Endothelial cell of umbilical vein (primary cell): Measurements from ENCODE around the gene TCHP.

Experiments
- JUN ChIP-seq: IDR thresholded peaks from 2 replicates; pipeline ENCODE4 v1.6.1; 2011; ENCODE audit warnings: borderline replicate concordance, low read depth; ENCODE audit not compliant: insufficient read length, insufficient read depth
- MAX ChIP-seq: IDR thresholded peaks from 2 replicates; pipeline ENCODE4 v1.6.1; 2011; ENCODE audit not compliant: insufficient read depth, insufficient read length
- TF ChIP-seq, protein P1 (sequence below), 2 donors: IDR thresholded peaks; 1 replicate in 1 of 2; 2 replicates in 1 of 2; pipeline ENCODE4 v1.5.1; 2011; ENCODE audit warnings: low read length in 2 of 2, mild to moderate bottlenecking in 2 of 2, moderate library complexity in 2 of 2, control low read depth in 1 of 2, inconsistent platforms in 1 of 2, low read depth in 1 of 2; ENCODE audit not compliant: insufficient read depth in 1 of 2; ENCODE audit errors: extremely low read depth in 1 of 2

- TF ChIP-seq, protein P1, sequence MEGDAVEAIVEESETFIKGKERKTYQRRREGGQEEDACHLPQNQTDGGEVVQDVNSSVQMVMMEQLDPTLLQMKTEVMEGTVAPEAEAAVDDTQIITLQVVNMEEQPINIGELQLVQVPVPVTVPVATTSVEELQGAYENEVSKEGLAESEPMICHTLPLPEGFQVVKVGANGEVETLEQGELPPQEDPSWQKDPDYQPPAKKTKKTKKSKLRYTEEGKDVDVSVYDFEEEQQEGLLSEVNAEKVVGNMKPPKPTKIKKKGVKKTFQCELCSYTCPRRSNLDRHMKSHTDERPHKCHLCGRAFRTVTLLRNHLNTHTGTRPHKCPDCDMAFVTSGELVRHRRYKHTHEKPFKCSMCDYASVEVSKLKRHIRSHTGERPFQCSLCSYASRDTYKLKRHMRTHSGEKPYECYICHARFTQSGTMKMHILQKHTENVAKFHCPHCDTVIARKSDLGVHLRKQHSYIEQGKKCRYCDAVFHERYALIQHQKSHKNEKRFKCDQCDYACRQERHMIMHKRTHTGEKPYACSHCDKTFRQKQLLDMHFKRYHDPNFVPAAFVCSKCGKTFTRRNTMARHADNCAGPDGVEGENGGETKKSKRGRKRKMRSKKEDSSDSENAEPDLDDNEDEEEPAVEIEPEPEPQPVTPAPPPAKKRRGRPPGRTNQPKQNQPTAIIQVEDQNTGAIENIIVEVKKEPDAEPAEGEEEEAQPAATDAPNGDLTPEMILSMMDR (IDR thresholded peaks at IDR 0.05; ENCODE audit: extremely low read depth in 1 of 2, insufficient read depth in 1 of 2, low read depth in 1 of 2, low read length in 2 of 2) = no peak
- TF ChIP-seq MAX = no peak
- no peak for TF ChIP-seq JUN
These were observed 7.8 kb upstream of the TCHP start for GRCh38 chr12:109892165-109892715.
